Activated CD4-positive, alpha-beta T cell treated with anti-CD3 and anti-CD28 coated beads for 48 hours (primary cell): ENCODE measurements around the gene CACNA2D4.
"Not testable (repeated sequence)": the region's sequence is repeated elsewhere in the genome, so short reads cannot be mapped to it uniquely, and the experiment has no call there.

Experiments
- DNase-seq: peaks from one replicate; pipeline ENCODE4 v3.0.0-alpha.2; 2020

Gene CACNA2D4

GRCh38 chr12:1830401-1830845 lies 88.0 kb downstream of the CACNA2D4 start:
- no peak for DNase-seq

DNA sequence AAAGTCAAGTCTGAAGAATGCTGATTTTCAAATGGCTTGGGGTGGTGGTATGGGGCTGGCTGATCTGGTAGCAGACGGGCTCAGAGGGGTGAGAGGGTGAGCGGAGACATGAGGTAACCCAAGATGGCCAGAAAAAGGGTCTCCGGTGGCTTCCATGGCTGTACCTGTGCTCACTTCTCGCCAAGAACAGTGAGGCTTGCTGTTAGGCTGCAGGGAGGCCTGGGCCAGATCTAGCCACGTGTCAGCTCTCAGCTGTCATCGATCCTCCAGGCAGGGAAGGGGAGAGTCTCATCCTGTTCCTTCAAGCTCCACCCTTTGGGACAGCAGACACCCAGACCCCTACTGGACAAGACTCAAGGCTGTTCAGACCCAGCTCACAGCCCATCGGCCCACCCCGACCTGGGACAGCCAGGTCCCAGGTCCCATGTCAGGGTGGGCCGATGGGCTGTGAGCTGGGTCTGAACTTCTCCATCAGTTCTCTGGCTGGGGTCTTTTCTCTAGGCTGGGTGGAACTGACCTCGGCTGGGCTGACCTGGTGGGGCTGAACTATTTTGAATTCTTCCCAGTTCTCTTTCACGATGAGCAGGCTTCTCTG lies 89.0 kb downstream of the CACNA2D4 start:
- DNase-seq, result no peak

DNA sequence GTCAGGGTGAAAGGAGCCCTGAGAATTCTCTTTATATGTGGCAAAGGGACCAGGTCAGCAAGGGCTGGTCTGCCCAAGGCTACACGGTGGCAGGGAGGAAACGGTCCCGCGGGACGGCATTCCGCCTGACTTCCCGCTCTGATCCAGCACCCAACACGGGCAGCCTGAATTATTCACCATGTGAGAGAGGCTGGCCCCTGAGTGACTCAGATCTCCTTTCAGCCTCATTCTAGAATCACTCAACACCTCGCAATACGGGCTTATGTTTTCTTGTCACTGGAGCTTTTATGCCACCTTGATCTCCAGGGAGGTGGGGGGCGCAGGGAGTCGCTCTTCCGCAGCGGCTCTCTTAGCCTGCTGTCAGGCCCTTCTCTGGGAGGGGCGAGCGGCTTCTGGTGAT lies 89.6 kb downstream of the CACNA2D4 start:
- no peak for DNase-seq

- DNase-seq, result no peak
Measured at GRCh38 chr12:1827826-1828805, 90.3 kb downstream of the CACNA2D4 start.

GRCh38 chr12:1826867-1827705 lies 91.4 kb downstream of the CACNA2D4 start:
- no peak for DNase-seq

- no peak for DNase-seq
Measured at GRCh38 chr12:1826401-1826800, 92.1 kb downstream of the CACNA2D4 start.

- DNase-seq, result no peak
Measured at GRCh38 chr12:1825382-1826102, 92.9 kb downstream of the CACNA2D4 start.

DNA sequence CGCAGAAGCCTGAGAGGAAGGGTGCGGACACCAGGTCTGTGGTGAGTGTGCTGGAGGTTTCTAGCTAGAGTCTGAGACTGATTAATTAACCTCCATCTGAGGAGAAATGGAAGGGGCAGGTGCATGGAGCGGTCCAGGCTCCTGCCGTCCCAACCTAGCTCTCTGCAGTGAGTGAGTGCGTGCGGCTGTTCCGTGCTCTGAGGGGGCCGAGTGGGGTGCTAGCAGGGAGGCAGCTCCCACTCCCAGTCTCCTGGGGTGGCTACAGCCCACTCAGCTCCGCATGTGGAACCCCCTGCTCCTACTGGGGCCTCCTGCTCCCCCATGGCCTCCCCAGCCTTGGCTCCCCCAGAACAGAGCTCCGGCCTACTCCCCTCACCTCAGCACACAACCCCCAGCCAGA lies 95.2 kb downstream of the CACNA2D4 start:
- no peak for DNase-seq

GRCh38 chr12:1822699-1823098 lies 95.8 kb downstream of the CACNA2D4 start:
- DNase-seq, result no peak

DNA sequence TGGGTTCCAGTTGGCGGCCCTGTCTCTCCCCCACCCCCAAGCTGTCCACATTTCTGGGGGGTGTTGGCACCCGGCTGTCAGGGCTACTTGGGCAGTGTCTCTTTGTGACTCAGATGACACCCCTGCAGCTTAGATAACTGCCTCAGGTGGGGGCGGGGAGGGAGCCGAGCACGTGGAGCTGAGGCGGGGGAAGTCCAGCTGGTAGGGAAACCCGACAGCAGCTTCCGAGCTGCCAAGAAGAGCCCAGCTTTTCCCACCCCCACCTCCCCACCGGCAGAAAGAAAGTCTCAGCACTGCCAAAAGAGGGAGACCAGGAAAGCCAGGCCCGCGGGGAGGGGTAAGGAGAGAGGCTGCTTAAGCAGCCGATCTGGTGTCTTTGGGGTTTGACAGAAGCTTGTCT lies 96.6 kb downstream of the CACNA2D4 start:
- no peak for DNase-seq

- DNase-seq, result no peak
Measured at GRCh38 chr12:1820896-1821291, 97.6 kb downstream of the CACNA2D4 start.

- DNase-seq, result no peak
Measured at GRCh38 chr12:1820191-1820895, 98.1 kb downstream of the CACNA2D4 start, which contains the start of gene LRTM2. LRTM2 (plus strand) TSS chr12:1820565; CDS start chr12:1828149, 7,584 bp downstream.

- no peak for DNase-seq
Measured at GRCh38 chr12:1819571-1819970, 98.9 kb downstream of the CACNA2D4 start.

DNA sequence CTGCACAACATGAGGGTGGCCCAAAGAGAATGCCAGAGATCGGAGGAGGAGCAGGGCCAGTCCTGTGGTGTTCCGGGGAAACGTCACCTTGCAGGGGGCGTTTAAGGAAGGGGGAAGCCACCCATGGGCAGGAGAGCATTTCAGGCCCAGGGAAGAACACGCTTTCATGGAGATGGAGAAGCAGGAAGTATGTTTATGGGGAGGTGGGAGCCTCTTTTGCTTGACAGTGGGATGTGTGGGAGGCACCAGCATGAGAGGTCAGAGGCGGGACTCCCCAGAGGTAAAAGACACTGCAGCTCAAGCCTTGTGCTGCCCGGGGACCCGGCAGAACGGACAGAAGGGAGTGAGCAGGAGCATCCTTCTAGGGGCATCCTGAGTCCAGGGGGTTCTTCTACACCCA lies 99.4 kb downstream of the CACNA2D4 start:
- DNase-seq, result no peak

DNA sequence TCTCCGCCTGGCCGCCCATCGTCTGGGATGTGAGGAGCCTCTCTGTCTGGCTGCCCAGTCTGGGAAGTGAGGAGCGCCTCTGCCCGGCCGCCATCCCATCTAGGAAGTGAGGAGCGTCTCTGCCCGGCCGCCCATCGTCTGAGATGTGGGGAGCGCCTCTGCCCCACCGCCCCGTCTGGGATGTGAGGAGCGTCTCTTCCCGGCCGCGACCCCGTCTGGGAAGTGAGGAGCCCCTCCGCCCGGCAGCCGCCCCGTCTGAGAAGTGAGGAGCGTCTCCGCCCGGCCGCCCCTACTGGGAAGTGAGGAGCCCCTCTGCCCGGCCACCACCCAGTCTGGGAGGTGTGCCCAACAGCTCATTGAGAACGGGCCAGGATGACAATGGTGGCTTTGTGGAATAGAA lies 100.5 kb downstream of the CACNA2D4 start:
- not testable (repeated sequence) for DNase-seq

- no peak for DNase-seq
Measured at GRCh38 chr12:1816730-1817348, 101.6 kb downstream of the CACNA2D4 start.

GRCh38 chr12:1815814-1816729 lies 102.4 kb downstream of the CACNA2D4 start:
- DNase-seq, result no peak

- no peak for DNase-seq
Measured at GRCh38 chr12:1815108-1815507, 103.3 kb downstream of the CACNA2D4 start.

DNA sequence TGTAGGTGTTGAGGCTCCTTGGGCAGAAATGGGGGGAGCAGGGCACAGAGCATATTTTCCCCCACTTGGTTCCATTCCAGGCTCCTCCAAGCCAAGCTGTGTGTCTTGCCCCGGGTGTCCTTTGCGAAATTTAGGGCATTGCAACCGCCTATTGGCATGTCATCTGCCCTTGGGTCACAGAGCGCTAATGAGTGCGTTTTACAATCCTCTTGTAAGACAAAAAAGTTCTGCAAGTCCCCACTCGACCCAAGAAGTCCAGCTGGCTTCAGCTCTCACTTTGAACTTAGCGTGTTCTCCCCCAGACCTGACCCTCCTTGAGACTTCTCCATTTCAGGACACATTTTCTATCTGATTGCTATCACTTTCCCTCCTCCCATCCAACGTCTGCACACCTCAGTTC lies 104.2 kb downstream of the CACNA2D4 start:
- DNase-seq, result no peak

DNA sequence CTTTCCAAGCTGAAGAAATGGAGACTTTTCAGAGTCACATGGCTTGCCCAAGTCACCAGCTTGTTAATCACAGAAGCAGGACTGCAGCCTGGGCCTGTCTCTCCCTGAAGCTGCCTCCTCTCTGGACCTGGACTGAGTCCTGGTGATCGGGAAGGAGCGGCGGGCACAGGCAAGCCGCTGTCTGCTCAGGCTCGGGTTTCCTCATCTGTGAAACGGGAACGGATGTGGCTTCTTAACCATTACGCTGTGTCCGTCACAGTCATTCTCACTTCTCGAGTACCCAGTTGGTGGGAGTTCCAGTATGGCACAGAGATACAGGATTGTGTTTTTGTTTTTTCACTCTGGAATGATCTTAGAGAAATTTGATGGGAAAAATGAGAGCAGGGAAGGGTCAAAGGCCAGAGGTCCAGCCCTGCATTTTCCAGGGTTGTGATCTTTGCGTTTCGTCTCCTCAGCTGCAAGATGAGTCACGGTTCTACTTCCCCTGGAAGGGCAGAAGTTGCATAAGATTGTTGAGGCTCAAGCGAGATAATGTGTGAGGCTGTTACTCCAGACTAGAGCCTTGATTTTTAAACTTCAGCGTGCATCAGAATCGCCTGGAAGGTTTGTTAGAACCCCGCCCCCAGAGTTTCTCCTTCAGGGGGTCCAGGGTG lies 105.7 kb downstream of the CACNA2D4 start:
- DNase-seq, result no peak
